HFFc6 (cell line): ENCODE measurements around the gene FAM53B. TPM values are rescaled to one million over a fixed set of nuclear protein-coding genes. Genes with fewer than 3 reads are reported as not detected.

ENCODE experiments used
- DNase-seq: peaks from one replicate; pipeline ENCODE4 v3.0.0-alpha.2; 2018
- H3K27ac Mint-ChIP-seq: 2 replicates; pipeline ENCODE4 v1.8.0; 2020; ENCODE audit warnings: mild to moderate bottlenecking, mixed read lengths
- H3K27me3 Mint-ChIP-seq: 2 replicates; pipeline ENCODE4 v1.8.0; 2021; ENCODE audit warnings: mild to moderate bottlenecking, moderate library complexity, mixed read lengths; ENCODE audit not compliant: insufficient read depth
- H3K36me3 Mint-ChIP-seq: 2 replicates; pipeline ENCODE4 v1.8.0; 2021; ENCODE audit warnings: low read depth, mixed read lengths
- H3K4me1 Mint-ChIP-seq: 2 replicates; pipeline ENCODE4 v1.8.0; 2020; ENCODE audit warnings: low read depth, mixed read lengths
- H3K4me3 Mint-ChIP-seq: 2 replicates; pipeline ENCODE4 v1.8.0; 2020; ENCODE audit warnings: mild to moderate bottlenecking, moderate library complexity, mixed read lengths
- H3K9me3 Mint-ChIP-seq: 2 replicates; pipeline ENCODE4 v1.8.0; 2020; ENCODE audit warnings: mild to moderate bottlenecking, mixed read lengths
- total RNA-seq, 6 experiments: library from RNA; stranded (reverse); fragmentation: NEBNext Ultra II Directional; extraction: Animal tissue kit (Norgen Biotek cat#: 25700); gene quantifications; 2 replicates in 1 of 6; 3 replicates in 5 of 6; pipeline ENCODE4 v1.2.3, GENCODE V29; 2021
- TF ChIP-seq, protein P1 (sequence below): fragments of 200-600 bp; sonication (generic); IDR thresholded peaks from 2 replicates; pipeline ENCODE4 v1.5.0; 2021; ENCODE audit warnings: antibody characterized with exemption, mild to moderate bottlenecking

FAM53B gene
- total RNA-seq, 6 experiments from 2014 or later: 9.3 to 10.6 (median 10.4) TPM

GRCh38 chr10:124627866-124628675 is 116.1 kb downstream of the FAM53B start:
- H3K4me3 Mint-ChIP-seq: no peak overlapping the region
- H3K27ac Mint-ChIP-seq: no peak overlapping the region
- H3K9me3 Mint-ChIP-seq: no peaks in the 10 kb centered on the region
- H3K36me3 Mint-ChIP-seq: no peaks in the 10 kb centered on the region
- H3K4me1 Mint-ChIP-seq: no peaks in the 10 kb centered on the region
- TF ChIP-seq, protein P1, sequence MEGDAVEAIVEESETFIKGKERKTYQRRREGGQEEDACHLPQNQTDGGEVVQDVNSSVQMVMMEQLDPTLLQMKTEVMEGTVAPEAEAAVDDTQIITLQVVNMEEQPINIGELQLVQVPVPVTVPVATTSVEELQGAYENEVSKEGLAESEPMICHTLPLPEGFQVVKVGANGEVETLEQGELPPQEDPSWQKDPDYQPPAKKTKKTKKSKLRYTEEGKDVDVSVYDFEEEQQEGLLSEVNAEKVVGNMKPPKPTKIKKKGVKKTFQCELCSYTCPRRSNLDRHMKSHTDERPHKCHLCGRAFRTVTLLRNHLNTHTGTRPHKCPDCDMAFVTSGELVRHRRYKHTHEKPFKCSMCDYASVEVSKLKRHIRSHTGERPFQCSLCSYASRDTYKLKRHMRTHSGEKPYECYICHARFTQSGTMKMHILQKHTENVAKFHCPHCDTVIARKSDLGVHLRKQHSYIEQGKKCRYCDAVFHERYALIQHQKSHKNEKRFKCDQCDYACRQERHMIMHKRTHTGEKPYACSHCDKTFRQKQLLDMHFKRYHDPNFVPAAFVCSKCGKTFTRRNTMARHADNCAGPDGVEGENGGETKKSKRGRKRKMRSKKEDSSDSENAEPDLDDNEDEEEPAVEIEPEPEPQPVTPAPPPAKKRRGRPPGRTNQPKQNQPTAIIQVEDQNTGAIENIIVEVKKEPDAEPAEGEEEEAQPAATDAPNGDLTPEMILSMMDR: no peak
- DNase-seq: no peak
- H3K27me3 Mint-ChIP-seq: 0 out of 2 replicates have a peak, but pooled peaks cover 3% of the 10 kb centered on the region

GRCh38 chr10:124626759-124627380 is 117.3 kb downstream of the FAM53B start:
- Mint-ChIP-seq H3K4me1 (no peaks in the 10 kb centered on the region), H3K9me3 (no peaks in the 10 kb centered on the region), H3K36me3 (no peaks in the 10 kb centered on the region), H3K4me3 (no peak overlapping the region), H3K27ac (no peak overlapping the region), H3K27me3 (0 out of 2 replicates have a peak, but pooled peaks cover 3% of the 10 kb centered on the region)
- no peak for DNase-seq
- TF ChIP-seq, protein P1: no peak

- TF ChIP-seq, protein P1: no peak
- Mint-ChIP-seq H3K27me3 (0 out of 2 replicates have a peak, but pooled peaks cover 3% of the 10 kb centered on the region), H3K27ac (no peak overlapping the region), H3K4me3 (no peak overlapping the region), H3K4me1 (no peaks in the 10 kb centered on the region), H3K9me3 (no peaks in the 10 kb centered on the region), H3K36me3 (no peaks in the 10 kb centered on the region)
- no peak for DNase-seq
Measured at GRCh38 chr10:124625831-124626238, 118.3 kb downstream of the FAM53B start.

GRCh38 chr10:124624895-124625294 is 119.3 kb downstream of the FAM53B start:
- no peak for DNase-seq
- no peak overlapping the region for H3K27ac Mint-ChIP-seq
- 0 out of 2 replicates have a peak, but pooled peaks cover 3% of the 10 kb centered on the region for H3K27me3 Mint-ChIP-seq
- TF ChIP-seq, protein P1: no peak
- H3K9me3 Mint-ChIP-seq: no peaks in the 10 kb centered on the region
- H3K4me3 Mint-ChIP-seq: no peak overlapping the region
- H3K4me1 Mint-ChIP-seq: no peaks in the 10 kb centered on the region
- no peaks in the 10 kb centered on the region for H3K36me3 Mint-ChIP-seq

GRCh38 chr10:124624466-124624865 is 119.7 kb downstream of the FAM53B start:
- Mint-ChIP-seq H3K36me3 (no peaks in the 10 kb centered on the region), H3K4me3 (no peak overlapping the region), H3K4me1 (no peaks in the 10 kb centered on the region), H3K9me3 (no peaks in the 10 kb centered on the region), H3K27me3 (0 out of 2 replicates have a peak, but pooled peaks cover 3% of the 10 kb centered on the region), H3K27ac (no peak overlapping the region)
- no peak for DNase-seq
- TF ChIP-seq, protein P1: no peak
